MM.1S (cell line): Measurements from ENCODE around the gene KIAA0825.

Source experiments
- DNase-seq: peaks from one replicate; pipeline ENCODE4 v3.0.0-alpha.2; 2015
- H2AFZ ChIP-seq: fragments of 300-600 bp; sonication (generic); 2 replicates; pipeline ENCODE4 v1.6.0; 2016; ENCODE audit warnings: antibody characterized with exemption, low read length
- H3F3A ChIP-seq: fragments of 300-600 bp; sonication (generic); 2 replicates; pipeline ENCODE4 v1.6.1; 2016; ENCODE audit warnings: mild to moderate bottlenecking, antibody characterized with exemption, low read length, moderate library complexity, mixed read lengths; ENCODE audit not compliant: insufficient read depth
- H3K27ac ChIP-seq: fragments of 300-600 bp; sonication (generic); 2 replicates; pipeline ENCODE4 v1.5.1; 2016; ENCODE audit warnings: mild to moderate bottlenecking, low read length
- H3K27me3 ChIP-seq: fragments of 300-600 bp; sonication (generic); replicated peaks from 2 replicates; pipeline ENCODE4 v1.6.0; 2016; ENCODE audit warnings: low read length; ENCODE audit not compliant: insufficient read depth
- H3K36me3 ChIP-seq: fragments of 300-600 bp; sonication (generic); replicated peaks from 2 replicates; pipeline ENCODE4 v1.6.1; 2016; ENCODE audit warnings: mild to moderate bottlenecking, low read length, mixed read lengths; ENCODE audit not compliant: insufficient read depth
- H3K4me1 ChIP-seq: fragments of 300-600 bp; sonication (generic); 2 replicates; pipeline ENCODE4 v1.6.1; 2016; ENCODE audit warnings: low read length, mixed read lengths
- H3K4me2 ChIP-seq: fragments of 300-600 bp; sonication (generic); 2 replicates; pipeline ENCODE4 v1.6.0; 2016; ENCODE audit warnings: low read depth, low read length
- H3K4me3 ChIP-seq: fragments of 300-600 bp; sonication (generic); 2 replicates; pipeline ENCODE4 v1.5.1; 2016; ENCODE audit warnings: low read length, mixed read lengths
- H3K79me2 ChIP-seq: fragments of 300-600 bp; sonication (generic); 2 replicates; pipeline ENCODE4 v1.6.1; 2016; ENCODE audit warnings: mixed run types, low read length, mixed read lengths
- H3K9ac ChIP-seq: fragments of 300-600 bp; sonication (generic); 2 replicates; pipeline ENCODE4 v1.6.1; 2016; ENCODE audit warnings: low read length, mixed read lengths
- H3K9me2 ChIP-seq: fragments of 300-600 bp; sonication (generic); replicated peaks from 2 replicates; pipeline ENCODE4 v1.6.1; 2016; ENCODE audit warnings: mild to moderate bottlenecking, low read length, mixed read lengths; ENCODE audit not compliant: insufficient read depth
- H3K9me3 ChIP-seq: fragments of 300-600 bp; sonication (generic); replicated peaks from 2 replicates; pipeline ENCODE4 v1.6.1; 2016; ENCODE audit warnings: mild to moderate bottlenecking, low read length, mixed read lengths; ENCODE audit not compliant: insufficient read depth
- H4K20me1 ChIP-seq: fragments of 300-600 bp; sonication (generic); 2 replicates; pipeline ENCODE4 v1.6.1; 2016; ENCODE audit warnings: mild to moderate bottlenecking, low read length, moderate library complexity, mixed read lengths; ENCODE audit not compliant: insufficient read depth
- CTCF ChIP-seq: fragments of 300-600 bp; sonication (generic); IDR thresholded peaks from 2 replicates; pipeline ENCODE4 v1.5.1; 2016; ENCODE audit warnings: antibody characterized with exemption, low read length, mixed read lengths
- EZH2 ChIP-seq: fragments of 300-600 bp; sonication (generic); optimal IDR thresholded peaks from 2 replicates; pipeline ENCODE3; 2017; ENCODE audit warnings: low read depth, mild to moderate bottlenecking, antibody characterized with exemption, low read length, mixed read lengths
- EZH2phosphoT487 ChIP-seq: fragments of 300-600 bp; sonication (generic); IDR thresholded peaks from 2 replicates; pipeline ENCODE4 v1.6.1; 2018; ENCODE audit warnings: antibody characterized with exemption, low read length

KIAA0825 gene

DNA sequence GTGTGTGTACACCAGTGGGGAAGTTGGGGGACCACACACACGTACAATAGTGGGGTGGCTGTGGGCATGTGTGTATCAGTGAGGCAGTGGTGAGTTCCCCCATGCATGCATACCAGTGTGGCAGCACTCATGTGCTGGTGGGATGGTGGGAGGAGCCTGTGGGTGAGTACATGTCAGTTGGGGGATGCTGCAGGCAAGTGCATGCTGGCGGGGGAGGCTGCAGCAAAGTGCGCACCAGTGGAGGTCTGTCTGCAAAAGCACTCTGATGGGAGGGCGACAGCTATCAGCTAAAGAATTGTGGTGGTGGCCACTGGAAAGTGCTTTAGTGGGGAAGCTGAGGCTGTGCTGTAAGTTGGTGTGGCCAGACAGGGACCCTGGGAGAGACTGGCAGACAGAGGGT is 418.8 kb downstream of the KIAA0825 start:
- H3K79me2 ChIP-seq = no peaks in the 10 kb centered on the region
- no peaks in the 10 kb centered on the region for H3K9me2 ChIP-seq

GRCh38 chr5:94197970-94198369 is 420.4 kb downstream of the KIAA0825 start:
- Histone ChIP-seq H3K27ac (no peak overlapping the region), H3K4me3 (no peak overlapping the region), H2AFZ (no peak overlapping the region), H3K4me1 (no peaks in the 10 kb centered on the region), H3K27me3 (no peaks in the 10 kb centered on the region), H3K9me3 (no peaks in the 10 kb centered on the region), H3K9me2 (no peaks in the 10 kb centered on the region), H3F3A (no peaks in the 10 kb centered on the region), H3K36me3 (no peaks in the 10 kb centered on the region), H3K4me2 (no peak overlapping the region), H3K9ac (no peak overlapping the region), H3K79me2 (no peaks in the 10 kb centered on the region), H4K20me1 (no peaks in the 10 kb centered on the region)
- DNase-seq = no peak
- TF ChIP-seq EZH2phosphoT487 (no peak), EZH2 (no peak), CTCF (no peak)

More for the DNA sequence above, 418.8 kb downstream of the KIAA0825 start:
- no peaks in the 10 kb centered on the region for H4K20me1 ChIP-seq
- no peaks in the 10 kb centered on the region for H3K4me1 ChIP-seq
- no peaks in the 10 kb centered on the region for H3K9me3 ChIP-seq
- H3K9ac ChIP-seq = no peak overlapping the region
- no peaks in the 10 kb centered on the region for H3F3A ChIP-seq
- TF ChIP-seq EZH2phosphoT487 (no peak), EZH2 (no peak)
- no peak for DNase-seq
- H3K4me3 ChIP-seq = no peak overlapping the region
- no peak overlapping the region for H2AFZ ChIP-seq
- H3K4me2 ChIP-seq = no peak overlapping the region
- no peaks in the 10 kb centered on the region for H3K27me3 ChIP-seq
- H3K36me3 ChIP-seq = no peaks in the 10 kb centered on the region
- H3K27ac ChIP-seq = no peak overlapping the region

- Histone ChIP-seq H3K79me2 (no peaks in the 10 kb centered on the region), H3K4me2 (no peak overlapping the region), H4K20me1 (no peaks in the 10 kb centered on the region), H2AFZ (no peak overlapping the region), H3F3A (no peaks in the 10 kb centered on the region), H3K9me3 (no peaks in the 10 kb centered on the region), H3K27me3 (no peaks in the 10 kb centered on the region), H3K4me3 (no peak overlapping the region), H3K9me2 (no peaks in the 10 kb centered on the region), H3K9ac (no peak overlapping the region), H3K36me3 (no peaks in the 10 kb centered on the region), H3K27ac (no peak overlapping the region), H3K4me1 (no peaks in the 10 kb centered on the region)
- no peak for TF ChIP-seq EZH2
- TF ChIP-seq CTCF = no peak
- no peak for TF ChIP-seq EZH2phosphoT487
- no peak for DNase-seq
Measured at GRCh38 chr5:94196953-94197352, 421.5 kb downstream of the KIAA0825 start.

- no peak for TF ChIP-seq CTCF
- TF ChIP-seq EZH2phosphoT487 = no peak
- no peak for TF ChIP-seq EZH2
- H3K4me2 ChIP-seq = no peak overlapping the region
- no peak overlapping the region for H2AFZ ChIP-seq
- H3K9ac ChIP-seq = no peak overlapping the region
- H3K79me2 ChIP-seq = no peaks in the 10 kb centered on the region
- no peaks in the 10 kb centered on the region for H3F3A ChIP-seq
- H4K20me1 ChIP-seq = no peaks in the 10 kb centered on the region
- H3K9me3 ChIP-seq = no peaks in the 10 kb centered on the region
- no peak overlapping the region for H3K27ac ChIP-seq
- H3K36me3 ChIP-seq = no peaks in the 10 kb centered on the region
- H3K4me1 ChIP-seq = no peaks in the 10 kb centered on the region
- no peaks in the 10 kb centered on the region for H3K9me2 ChIP-seq
- no peak overlapping the region for H3K4me3 ChIP-seq
- no peaks in the 10 kb centered on the region for H3K27me3 ChIP-seq
- DNase-seq = no peak
Measured at GRCh38 chr5:94192658-94193391, 425.6 kb downstream of the KIAA0825 start.
